Breast epithelium (tissue), 4 donors: ENCODE results near the gene SLCO4A1. TPM values are rescaled to one million over a fixed set of nuclear protein-coding genes. Genes with fewer than 3 reads are reported as not detected.

ENCODE experiments used
- DNase-seq, 2 donors: peaks; one replicate each; pipeline ENCODE4 v3.0.0-alpha.2; 2019; ENCODE audit warnings: low spot score in 2 of 2
- H3K27ac ChIP-seq, 2 donors: fragments of 200-600 bp; sonication (generic) in 1 of 2; one replicate each; pipeline ENCODE4 v1.5.1; 2016 to 2019; ENCODE audit warnings: mild to moderate bottlenecking in 1 of 2
- H3K27me3 ChIP-seq, 2 donors: fragments of 200-600 bp; sonication (generic) in 1 of 2; one replicate each; pipeline versions ENCODE4 v1.5.1 to v1.6.0; 2017 to 2019; ENCODE audit warnings: control low read depth in 1 of 2, mild to moderate bottlenecking in 1 of 2
- H3K36me3 ChIP-seq: fragments of 200-600 bp; one replicate; pipeline ENCODE4 v1.5.1; 2019
- H3K4me1 ChIP-seq, 2 donors: fragments of 200-600 bp; sonication (generic); one replicate each; pipeline ENCODE4 v1.5.1; 2016 to 2019; ENCODE audit warnings: control low read depth in 1 of 2
- H3K4me3 ChIP-seq, 3 donors: fragments of 200-600 bp; sonication (generic); 1 replicate in 2 of 3; 2 replicates in 1 of 3; pipeline ENCODE4 v1.5.1; 2016 to 2019; ENCODE audit warnings: mild to moderate bottlenecking in 3 of 3, moderate library complexity in 2 of 3
- H3K9me3 ChIP-seq, 2 donors: fragments of 200-600 bp; sonication (generic) in 1 of 2; one replicate each; pipeline ENCODE4 v1.5.1; 2016 to 2019; ENCODE audit warnings: control low read depth in 1 of 2
- CTCF ChIP-seq, 3 donors: fragments of 450-650 bp; IDR thresholded peaks; one replicate each; pipeline ENCODE4 v1.5.1; 2016 to 2017; ENCODE audit warnings: antibody characterized with exemption in 3 of 3, mild to moderate bottlenecking in 3 of 3, moderate library complexity in 3 of 3
- POLR2A ChIP-seq: fragments of 450-650 bp; IDR thresholded peaks from one replicate; pipeline ENCODE4 v1.6.1; 2016; ENCODE audit warnings: antibody characterized with exemption, mild to moderate bottlenecking, moderate library complexity
- POLR2AphosphoS5 ChIP-seq, 3 donors: sonication (generic); formaldehyde crosslinking; IDR thresholded peaks; one replicate each; pipeline ENCODE4 v1.6.1; 2017; ENCODE audit warnings: antibody characterized with exemption in 3 of 3
- intact Hi-C: fragments of 100-400 bp; cut with DNase I; formaldehyde crosslinking; loops from one replicate; pipeline ENCODE4 v1.15.1; 2023; ENCODE audit warnings: low total_unique reads
- total RNA-seq, 3 donors: library from RNA; depleted of rRNA; stranded (reverse); fragments of >200 nt; gene quantifications; one replicate each; pipeline ENCODE4 v1.1.0, GENCODE V29; 2016

The SLCO4A1 gene
- total RNA-seq, 3 donors from 2014 or later = 8.8 to 26.5 (median 15.4) TPM

- Histone ChIP-seq H3K27me3 (peaks cover 0 to 5% of the 10 kb centered on the region in 2 donors), H3K9me3 (no peaks in the 10 kb centered on the region), H3K36me3 (no peaks in the 10 kb centered on the region), H3K27ac (no peak overlapping the region), H3K4me3 (no peak overlapping the region), H3K4me1 (peaks cover 8 to 12% of the 10 kb centered on the region in 2 donors)
- no peak for TF ChIP-seq POLR2A
- TF ChIP-seq POLR2AphosphoS5 (IDR thresholded peaks at IDR 0.05) = no peak
- TF ChIP-seq CTCF (IDR thresholded peaks at IDR 0.05) = no peak
- DNase-seq = no peak
- intact Hi-C loops = loop anchor here (10.0 kb wide), 1 partner anchor 105 kb away; no protein-coding TSS in a partner anchor
These were observed 32.2 kb upstream of the SLCO4A1 start for GRCh38 chr20:62609811-62610757.

- no peak for DNase-seq
- Histone ChIP-seq H3K27me3 (peaks cover 0 to 5% of the 10 kb centered on the region in 2 donors), H3K27ac (no peak overlapping the region), H3K4me1 (peaks cover 4 to 11% of the 10 kb centered on the region in 2 donors), H3K4me3 (no peak overlapping the region), H3K36me3 (no peaks in the 10 kb centered on the region), H3K9me3 (no peaks in the 10 kb centered on the region)
- intact Hi-C loops = loop anchor here (10.0 kb wide), 1 partner anchor 106 kb away; no protein-coding TSS in a partner anchor
- TF ChIP-seq POLR2AphosphoS5 (IDR thresholded peaks at IDR 0.05) = no peak
- no peak for TF ChIP-seq POLR2A
- no peak for TF ChIP-seq CTCF (IDR thresholded peaks at IDR 0.05)
These were observed 31.3 kb upstream of the SLCO4A1 start for GRCh38 chr20:62611012-62611411.

GRCh38 chr20:62611819-62612218 is 30.5 kb upstream of the SLCO4A1 start:
- Histone ChIP-seq H3K27ac (no peak overlapping the region), H3K4me1 (peaks cover 0 to 3% of the 10 kb centered on the region in 2 donors), H3K27me3 (peaks cover 0 to 5% of the 10 kb centered on the region in 2 donors), H3K9me3 (no peaks in the 10 kb centered on the region), H3K4me3 (no peak overlapping the region), H3K36me3 (no peaks in the 10 kb centered on the region)
- no peak for DNase-seq
- intact Hi-C loops = loop anchor here (10.0 kb wide), 1 partner anchor 107 kb away; no protein-coding TSS in a partner anchor
- TF ChIP-seq CTCF (IDR thresholded peaks at IDR 0.05) (no peak), POLR2AphosphoS5 (IDR thresholded peaks at IDR 0.05) (no peak)

- H3K27me3 ChIP-seq = peaks cover 0 to 5% of the 10 kb centered on the region in 2 donors
- H3K4me3 ChIP-seq = no peak overlapping the region
- H3K36me3 ChIP-seq = no peaks in the 10 kb centered on the region
- intact Hi-C loops = loop anchor here (10.0 kb wide), 1 partner anchor 110 kb away; no protein-coding TSS in a partner anchor
- no peak for DNase-seq
- H3K9me3 ChIP-seq = no peaks in the 10 kb centered on the region
- TF ChIP-seq POLR2AphosphoS5 (IDR thresholded peaks at IDR 0.05) (no peak), POLR2A (no peak), CTCF (IDR thresholded peaks at IDR 0.05) (no peak)
- H3K27ac ChIP-seq = no peak overlapping the region
- no peaks in the 10 kb centered on the region for H3K4me1 ChIP-seq
These were observed 28.0 kb upstream of the SLCO4A1 start for GRCh38 chr20:62614085-62614960.
